H1 (cell line): ENCODE data around the gene MINDY3. TPM values are rescaled to one million over a fixed set of nuclear protein-coding genes. Genes with fewer than 3 reads are reported as not detected.

Source experiments
- CHD7 ChIP-seq: fragments of 300-600 bp; sonication (generic); IDR thresholded peaks from 2 replicates; pipeline ENCODE4 v1.7.1; 2012; ENCODE audit warnings: low read length, moderate library complexity, mild to moderate bottlenecking, inconsistent platforms; ENCODE audit not compliant: insufficient replicate concordance
- MAFK ChIP-seq: IDR thresholded peaks from 2 replicates; pipeline ENCODE4 v1.6.1; 2012; ENCODE audit warnings: low read depth, mild to moderate bottlenecking, improper control_type of control experiment, low read length
- POLR2AphosphoS5 ChIP-seq: IDR thresholded peaks from 2 replicates; pipeline ENCODE4 v1.6.1; 2011; ENCODE audit warnings: low read depth, low read length
- polyA plus RNA-seq, 7 experiments: library from polyadenylated mRNA; depleted of rRNA in 3 of 7; stranded (reverse) in 5 of 7; unstranded in 2 of 7; fragments of >200 nt in 5 of 7; fragments of 200-250 nt in 2 of 7; gene quantifications; 1 replicate in 5 of 7; 2 replicates in 1 of 7; 4 replicates in 1 of 7; pipeline versions ENCODE4 v1.2.1 to v1.2.3, GENCODE V29; 2011 to 2013; ENCODE audit warnings: missing spikeins in 2 of 7, mixed read lengths in 2 of 7
- total RNA-seq: library from RNA; stranded (reverse); fragmentation: NEBNext Ultra II Directional; extraction: Animal tissue kit (Norgen Biotek cat#: 25700); gene quantifications from 2 replicates; pipeline ENCODE4 v1.2.1, GENCODE V29; 2021

MINDY3 gene
- total and polyA plus RNA-seq, 2 of the 8 experiments (the other 6 are each of a cell fraction or from before 2014, with no cell fraction given): 4.6 to 13.6 TPM

- TF ChIP-seq CHD7: no peak
- no peak for TF ChIP-seq POLR2AphosphoS5
- no peak for TF ChIP-seq MAFK
Measured at GRCh38 chr10:15791816-15792524, 68.3 kb downstream of the MINDY3 start (continued).
